ENCODE measurements around the gene ANKRD53.
"Not testable (repeated sequence)": the region's sequence is repeated elsewhere in the genome, so short reads cannot be mapped to it uniquely, and the experiment has no call there.

The ANKRD53 gene

DNA sequence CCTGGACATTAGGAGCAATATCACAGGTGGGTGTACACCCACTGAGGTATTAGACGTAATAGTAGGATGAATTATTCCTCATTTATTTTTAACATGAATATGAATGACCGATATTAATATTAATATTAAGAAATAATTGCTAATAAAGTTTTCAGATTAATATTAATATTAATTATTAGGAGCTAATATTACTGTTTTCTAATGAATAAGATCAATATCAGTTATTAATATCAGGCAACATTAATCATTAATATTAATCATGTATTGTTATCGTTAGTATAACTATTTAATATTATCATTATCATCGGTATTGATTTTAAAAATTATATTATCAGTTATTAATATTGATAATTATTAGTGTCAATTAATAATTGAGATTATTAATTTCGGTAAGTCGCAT, 41.6 kb downstream of the ANKRD53 start:
- DNase-seq = not testable (repeated sequence)

DNA sequence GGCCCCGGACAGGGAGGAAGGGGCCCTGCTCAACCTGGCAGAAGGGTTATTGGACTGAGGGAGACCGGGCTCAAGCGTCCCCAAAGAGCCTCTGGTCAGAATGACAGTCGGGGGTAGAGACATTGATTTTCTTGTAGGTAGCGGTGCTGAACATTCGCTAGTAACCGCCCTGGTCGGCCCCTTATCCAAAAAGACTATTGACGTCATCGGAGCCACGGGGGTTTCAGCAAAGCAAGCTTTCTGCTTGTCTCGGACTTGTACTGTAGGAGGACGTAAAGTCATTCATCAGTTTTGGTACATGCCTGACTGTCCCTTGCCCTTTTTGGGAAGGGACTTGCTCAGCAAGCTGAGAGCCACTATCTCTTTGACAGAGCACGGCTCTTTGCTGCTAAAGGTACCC, 43.0 kb downstream of the ANKRD53 start:
- DNase-seq = not testable (repeated sequence)

DNA sequence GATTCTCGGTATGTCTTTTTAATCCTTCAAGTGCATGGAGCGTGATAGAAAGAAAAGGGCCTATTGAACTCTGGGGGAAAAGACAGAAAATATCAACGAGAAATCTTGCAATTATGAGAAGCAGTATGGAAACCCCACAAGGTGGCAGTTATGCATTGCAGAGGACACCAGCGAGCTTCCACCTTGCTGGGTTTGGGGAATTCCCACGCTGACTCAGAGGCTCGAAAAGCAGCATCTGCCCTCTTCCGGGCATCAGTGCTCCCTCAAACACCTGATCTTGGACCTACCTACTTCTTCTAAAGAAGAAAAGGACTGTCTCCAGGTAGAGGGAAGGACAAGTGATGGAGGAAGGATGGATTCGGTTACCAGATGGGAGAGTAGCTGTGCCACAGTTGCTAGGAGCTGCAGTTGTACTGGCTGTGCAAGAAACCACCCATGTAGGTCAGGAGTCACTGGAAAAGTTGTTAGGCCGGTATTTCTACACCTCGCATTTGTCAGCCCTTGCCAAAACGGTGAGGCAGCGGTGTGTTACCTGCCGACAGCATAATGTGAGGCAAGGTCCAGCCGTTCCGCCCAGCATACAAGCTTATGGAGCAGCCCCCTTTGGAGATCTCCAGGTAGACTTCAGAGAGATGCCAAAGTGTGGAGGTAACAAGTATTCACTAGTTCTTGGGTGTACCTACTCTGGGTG, 45.3 kb downstream of the ANKRD53 start:
- not testable (repeated sequence) for DNase-seq

Data from left hindlimb (tissue), 1 donor.